Suprapubic skin (tissue), 3 donors: ENCODE results near the gene PAK6.

Source experiments
- EP300 ChIP-seq: sonication (generic); formaldehyde crosslinking; IDR thresholded peaks from one replicate; pipeline ENCODE4 v1.6.1; 2017; ENCODE audit warnings: antibody characterized with exemption
- POLR2A ChIP-seq, 2 donors: fragments of 450-650 bp; IDR thresholded peaks; one replicate each; pipeline ENCODE4 v1.6.1; 2017; ENCODE audit warnings: antibody characterized with exemption in 2 of 2, mild to moderate bottlenecking in 2 of 2, moderate library complexity in 2 of 2
- TF ChIP-seq, protein P1 (sequence below), 2 donors: fragments of 200-600 bp in 1 of 2; fragments of 450-650 bp in 1 of 2; sonication (generic) in 1 of 2; IDR thresholded peaks; one replicate each; pipeline ENCODE4 v1.5.1; 2016 to 2019; ENCODE audit warnings: antibody characterized with exemption in 2 of 2, mild to moderate bottlenecking in 1 of 2, moderate library complexity in 1 of 2

DNA sequence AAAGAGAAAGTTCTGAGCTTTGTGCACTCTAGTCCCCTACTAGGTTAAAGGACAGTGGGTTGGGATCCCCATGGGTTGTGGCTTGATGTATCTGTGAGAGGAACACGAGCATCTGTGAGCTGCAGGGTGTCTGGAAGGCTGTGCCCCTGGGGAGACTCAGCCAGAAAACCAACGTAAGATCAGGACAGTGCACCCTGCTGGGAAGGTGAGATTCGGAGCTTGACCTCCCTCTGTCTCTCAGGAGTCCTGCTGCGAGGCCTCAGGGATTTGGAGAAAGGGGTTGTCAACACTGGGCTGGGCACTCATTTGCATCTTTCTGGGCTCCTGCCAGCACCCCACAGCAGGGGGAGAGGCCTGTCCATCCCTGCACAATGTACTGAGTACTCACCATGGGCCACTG lies 28.8 kb downstream of the PAK6 start:
- TF ChIP-seq, protein P1, sequence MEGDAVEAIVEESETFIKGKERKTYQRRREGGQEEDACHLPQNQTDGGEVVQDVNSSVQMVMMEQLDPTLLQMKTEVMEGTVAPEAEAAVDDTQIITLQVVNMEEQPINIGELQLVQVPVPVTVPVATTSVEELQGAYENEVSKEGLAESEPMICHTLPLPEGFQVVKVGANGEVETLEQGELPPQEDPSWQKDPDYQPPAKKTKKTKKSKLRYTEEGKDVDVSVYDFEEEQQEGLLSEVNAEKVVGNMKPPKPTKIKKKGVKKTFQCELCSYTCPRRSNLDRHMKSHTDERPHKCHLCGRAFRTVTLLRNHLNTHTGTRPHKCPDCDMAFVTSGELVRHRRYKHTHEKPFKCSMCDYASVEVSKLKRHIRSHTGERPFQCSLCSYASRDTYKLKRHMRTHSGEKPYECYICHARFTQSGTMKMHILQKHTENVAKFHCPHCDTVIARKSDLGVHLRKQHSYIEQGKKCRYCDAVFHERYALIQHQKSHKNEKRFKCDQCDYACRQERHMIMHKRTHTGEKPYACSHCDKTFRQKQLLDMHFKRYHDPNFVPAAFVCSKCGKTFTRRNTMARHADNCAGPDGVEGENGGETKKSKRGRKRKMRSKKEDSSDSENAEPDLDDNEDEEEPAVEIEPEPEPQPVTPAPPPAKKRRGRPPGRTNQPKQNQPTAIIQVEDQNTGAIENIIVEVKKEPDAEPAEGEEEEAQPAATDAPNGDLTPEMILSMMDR (IDR thresholded peaks at IDR 0.05): no peak
- TF ChIP-seq POLR2A (IDR thresholded peaks at IDR 0.05) (no peak), EP300 (no peak)
